Measurements from ENCODE around the gene POLR3H.
"Not testable (repeated sequence)": the region's sequence is repeated elsewhere in the genome, so short reads cannot be mapped to it uniquely, and the experiment has no call there.

The POLR3H gene, protein sequence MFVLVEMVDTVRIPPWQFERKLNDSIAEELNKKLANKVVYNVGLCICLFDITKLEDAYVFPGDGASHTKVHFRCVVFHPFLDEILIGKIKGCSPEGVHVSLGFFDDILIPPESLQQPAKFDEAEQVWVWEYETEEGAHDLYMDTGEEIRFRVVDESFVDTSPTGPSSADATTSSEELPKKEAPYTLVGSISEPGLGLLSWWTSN

DNA sequence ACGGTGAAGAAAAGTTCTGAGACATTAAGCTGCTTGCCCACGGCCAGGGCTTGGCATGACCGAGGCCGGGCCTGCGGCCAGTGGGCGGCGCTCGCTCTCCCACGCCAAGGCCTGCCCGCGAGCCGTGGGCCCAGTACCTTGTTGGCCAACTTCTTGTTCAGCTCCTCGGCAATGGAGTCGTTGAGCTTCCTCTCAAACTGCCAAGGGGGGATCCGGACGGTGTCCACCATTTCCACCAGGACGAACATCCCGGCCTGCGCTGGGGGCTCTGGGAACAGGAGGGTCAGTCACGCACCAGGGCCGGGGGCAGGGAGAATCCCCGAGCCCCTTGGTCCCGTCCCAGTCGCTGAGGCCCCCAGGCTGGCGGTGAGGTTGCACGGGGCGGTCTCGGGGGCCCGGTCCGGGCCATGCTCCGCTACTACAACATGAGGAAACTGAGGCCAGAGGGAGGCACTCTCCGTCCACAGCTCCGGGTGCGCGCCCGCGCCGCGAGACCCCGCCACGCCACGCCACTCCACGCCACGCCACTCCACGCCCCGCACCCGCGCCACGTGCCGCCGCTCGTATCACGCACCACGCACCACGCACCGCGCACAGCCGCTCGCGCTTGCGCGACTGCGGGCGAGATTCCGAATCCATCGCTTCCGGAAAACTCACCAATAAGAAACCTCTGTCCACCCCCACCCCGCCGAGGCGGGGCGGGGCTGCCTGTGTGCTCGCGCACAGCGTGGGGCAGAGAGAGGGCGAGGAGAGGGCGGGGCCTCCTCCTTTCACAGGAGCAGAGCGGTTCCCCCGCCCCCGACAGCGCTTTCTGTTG is at the start of gene POLR3H:
Gene POLR3H, minus strand, starts transcription at position 617 of the 817 bp plus-strand sequence. Its CDS starts 369 bp downstream, at position 248.
- peak; percentile 75 for DNase-seq

DNA sequence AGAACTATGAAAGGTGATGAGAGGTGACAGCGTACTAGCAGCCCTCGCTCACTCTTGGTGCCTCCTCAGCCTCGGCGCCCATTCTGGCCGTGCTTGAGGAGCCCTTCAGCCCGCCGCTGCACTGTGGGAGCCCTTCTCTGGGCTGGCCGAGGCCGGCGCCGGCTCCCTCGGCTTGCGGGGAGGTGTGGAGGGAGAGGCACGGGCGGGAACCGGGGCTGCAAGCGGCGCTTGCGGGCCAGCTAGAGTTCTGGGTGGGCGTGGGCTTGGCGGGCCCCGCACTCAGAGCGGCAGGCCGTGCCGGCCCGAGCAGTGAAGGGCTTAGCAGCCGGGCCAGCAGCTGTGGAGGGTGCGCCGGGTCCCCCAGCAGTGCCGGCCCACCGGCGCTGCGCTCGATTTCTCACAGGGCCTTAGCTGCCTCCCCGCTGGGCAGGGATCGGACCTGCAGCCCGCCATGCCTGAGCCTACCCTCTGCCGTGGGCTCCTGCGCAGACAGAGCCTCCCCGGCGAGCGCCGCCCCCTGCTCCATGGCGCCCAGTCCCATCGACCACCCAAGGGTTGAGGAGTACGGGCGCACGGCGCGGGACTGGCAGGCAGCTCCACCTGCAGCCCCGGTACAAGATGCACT is 49.2 kb upstream of the POLR3H start:
- DNase-seq = not testable (repeated sequence)

DNA sequence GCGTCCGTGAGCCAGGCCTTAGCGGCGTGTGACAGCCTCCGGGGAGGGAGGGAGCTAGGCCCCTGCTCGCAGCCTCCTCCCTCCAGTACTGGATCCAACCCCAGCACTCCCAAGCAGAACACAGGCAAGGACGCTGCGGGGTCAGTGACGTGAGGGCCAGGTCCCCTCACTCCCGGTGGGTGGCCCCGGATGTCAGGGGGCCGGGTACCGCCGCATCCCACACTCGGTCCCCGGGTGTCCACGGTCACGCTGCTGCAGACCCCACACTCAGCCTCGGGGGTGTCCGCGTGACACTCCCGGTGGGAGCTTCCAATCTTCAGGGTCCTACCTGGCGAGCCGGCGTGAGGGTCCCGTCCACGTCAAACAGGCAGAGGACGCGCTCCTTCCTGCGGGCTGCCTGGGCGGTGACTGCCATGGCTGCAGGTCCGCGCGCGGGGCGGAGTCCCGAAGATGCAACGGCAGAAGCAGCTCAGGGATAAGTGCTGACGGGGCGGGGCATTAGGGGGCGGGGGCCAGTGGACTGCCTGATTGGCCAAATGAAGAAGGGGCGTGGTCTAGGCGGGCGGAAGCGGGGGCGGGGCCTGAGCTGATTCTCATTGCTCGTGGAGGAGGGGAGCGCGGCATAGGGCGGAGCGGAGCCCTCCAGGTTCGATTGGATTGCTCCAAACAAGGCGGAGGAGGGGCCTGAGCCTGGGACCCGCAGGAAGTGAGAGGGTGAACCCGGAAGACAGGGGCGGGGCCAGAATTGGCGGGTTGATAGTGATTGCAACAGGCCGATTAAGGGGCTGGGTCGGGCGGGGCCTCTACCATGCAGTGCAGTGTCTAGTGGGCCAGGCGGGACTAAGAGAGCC is 45.3 kb upstream of the POLR3H start, which contains the start of gene PMM1:
Gene PMM1, minus strand, starts transcription at position 450 of the 851 bp plus-strand sequence. Its CDS starts 35 bp downstream, at position 415.
- DNase-seq = peak; percentile 98

DNA sequence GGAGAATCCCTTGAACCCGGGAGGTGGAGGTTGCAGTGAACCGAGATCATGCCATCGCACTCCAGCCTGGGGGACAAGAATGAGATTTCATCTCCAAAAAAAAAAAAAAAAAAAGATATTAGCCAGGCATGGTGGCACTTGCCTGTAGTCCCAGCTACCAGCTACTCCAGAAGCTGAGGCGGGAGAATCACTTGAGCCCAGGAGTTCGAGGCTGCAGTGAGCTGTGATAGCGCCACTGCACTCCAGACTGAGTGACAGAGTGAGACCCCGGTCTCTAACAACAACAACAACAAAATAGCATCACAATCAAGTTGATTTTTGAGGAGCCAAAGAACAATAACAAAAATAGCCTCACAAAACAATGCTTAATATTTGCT is 43.1 kb upstream of the POLR3H start:
- no peak for DNase-seq

DNA sequence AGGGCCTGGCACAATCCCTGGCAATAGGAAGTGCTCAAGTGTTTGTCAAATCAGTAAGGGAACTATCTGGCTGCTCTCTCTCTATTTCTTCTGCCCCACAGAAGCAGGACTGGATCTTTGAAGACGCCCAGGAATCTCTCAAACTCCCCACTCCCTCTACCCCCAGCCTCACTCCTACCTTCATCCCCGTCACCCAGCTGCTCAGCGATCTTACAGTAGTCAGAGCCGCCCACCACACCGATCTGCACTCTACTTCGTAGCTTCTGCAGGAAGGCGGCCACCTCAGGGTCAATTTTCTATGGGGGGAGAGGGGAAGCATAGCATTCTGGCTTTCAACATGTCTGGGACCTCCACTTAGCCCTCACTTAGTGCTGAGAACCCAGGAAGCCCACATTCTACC is 41.6 kb upstream of the POLR3H start:
- no peak for DNase-seq

DNA sequence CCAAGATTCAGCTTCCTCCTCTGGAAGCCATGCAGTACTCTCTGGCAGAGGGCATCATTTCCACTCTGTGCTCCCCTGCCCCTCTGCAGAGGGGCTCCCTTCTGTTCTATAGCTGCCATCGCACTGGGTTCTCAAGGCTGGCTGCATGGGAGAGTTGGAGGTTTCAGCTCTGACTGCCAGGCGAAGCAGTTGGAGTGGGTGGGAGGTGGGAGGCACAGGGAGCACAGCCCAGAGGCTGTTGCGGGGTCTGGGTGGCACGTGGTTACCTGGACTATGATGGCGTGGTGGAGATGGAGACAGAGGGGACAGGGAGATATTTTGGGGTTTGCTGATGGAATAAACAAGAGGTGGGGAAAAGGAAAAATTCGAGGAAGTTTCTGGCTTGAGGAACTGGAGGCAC is 40.6 kb upstream of the POLR3H start:
- DNase-seq = no peak

DNA sequence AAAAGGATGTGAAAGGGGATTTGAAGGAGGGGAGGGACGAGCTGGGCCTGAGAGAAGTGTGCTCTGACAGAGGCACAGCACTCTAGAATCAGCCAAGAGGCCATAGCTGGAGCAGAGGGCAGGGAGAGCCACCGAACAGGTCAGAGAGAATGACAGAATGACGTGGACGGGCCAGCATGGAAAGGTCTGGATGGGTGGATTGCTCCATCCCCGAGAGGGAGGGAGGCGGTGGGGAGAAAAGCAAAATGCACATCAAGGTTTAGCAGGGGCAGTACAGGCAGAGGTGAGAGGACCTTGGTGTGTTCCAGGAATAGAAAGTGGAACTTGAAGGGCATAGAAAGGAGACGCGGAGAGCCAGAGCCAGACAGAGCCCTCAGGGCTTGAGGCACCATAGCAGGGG is 38.4 kb upstream of the POLR3H start:
- no peak for DNase-seq

DNA sequence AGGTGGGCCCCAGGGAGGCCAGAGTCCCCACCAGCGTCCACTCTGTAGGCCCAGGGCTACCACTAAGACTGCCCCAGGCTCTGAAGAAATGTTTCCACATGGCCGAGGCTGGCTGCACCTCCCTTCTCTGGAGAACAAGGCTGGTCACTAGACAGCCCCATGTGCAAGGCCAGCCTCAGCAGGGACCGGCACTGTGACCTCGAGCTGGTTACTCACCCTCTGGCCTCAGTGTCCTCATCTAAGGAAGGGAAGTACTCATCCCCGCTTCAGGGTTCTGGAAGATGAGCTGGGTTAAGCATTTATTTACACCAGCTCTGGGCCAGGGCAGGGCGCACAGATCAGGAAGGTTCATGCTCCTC is 35.7 kb upstream of the POLR3H start:
- no peak for DNase-seq

DNA sequence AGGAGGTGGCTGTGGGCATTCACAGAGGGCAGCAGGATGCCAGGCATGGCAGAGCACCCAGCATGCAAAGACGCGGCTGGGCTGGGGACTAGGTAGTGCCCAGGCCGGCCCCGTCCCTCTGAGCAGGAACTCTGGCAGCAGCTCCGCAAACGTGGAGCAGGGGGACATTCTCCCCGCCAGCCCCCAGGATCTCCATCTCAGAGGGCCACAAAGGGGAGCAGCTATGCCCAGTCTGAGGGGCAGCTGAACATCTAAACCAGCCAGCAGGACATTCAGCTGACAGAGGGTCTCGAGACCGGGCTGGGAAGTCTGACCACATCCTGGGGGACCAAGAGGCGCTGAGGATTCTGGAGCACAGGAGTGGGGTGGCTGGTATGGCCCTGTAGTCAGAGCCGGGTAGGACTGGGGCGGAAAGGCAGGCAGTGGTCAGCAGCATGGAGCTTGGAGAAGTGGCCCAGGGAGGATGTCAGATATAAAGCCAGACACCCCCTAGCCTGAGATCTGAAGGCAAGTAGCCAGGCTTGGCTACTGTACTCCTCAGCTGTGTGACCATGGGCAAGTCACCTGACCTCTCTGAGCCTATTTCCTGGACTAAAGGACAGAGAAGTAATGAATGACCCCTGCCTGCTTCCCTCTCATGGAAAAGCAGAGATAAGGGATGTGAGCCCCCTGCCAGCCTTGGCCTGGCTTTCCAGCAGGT is 35.2 kb upstream of the POLR3H start:
- no peak for DNase-seq

DNA sequence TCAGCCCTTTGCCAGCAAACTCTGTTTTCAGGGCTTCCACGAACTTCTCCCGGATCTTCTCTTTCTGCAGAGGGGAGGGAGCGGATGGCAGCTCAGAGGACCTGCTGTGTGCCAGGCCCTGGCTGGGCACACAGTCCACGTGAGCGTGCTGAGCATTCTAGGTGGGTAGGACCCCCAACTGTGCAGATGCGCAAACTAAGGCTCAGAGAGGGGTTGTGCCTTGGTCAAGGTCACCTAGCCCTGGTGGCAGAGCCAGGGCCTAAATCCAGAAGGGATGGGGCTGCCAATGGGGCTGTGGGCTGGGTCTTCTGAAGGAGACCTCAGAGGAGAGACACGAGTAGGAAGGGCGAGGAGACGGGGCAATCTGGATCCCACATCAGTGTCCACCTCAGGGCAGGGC is 34.5 kb upstream of the POLR3H start:
- no peak for DNase-seq

DNA sequence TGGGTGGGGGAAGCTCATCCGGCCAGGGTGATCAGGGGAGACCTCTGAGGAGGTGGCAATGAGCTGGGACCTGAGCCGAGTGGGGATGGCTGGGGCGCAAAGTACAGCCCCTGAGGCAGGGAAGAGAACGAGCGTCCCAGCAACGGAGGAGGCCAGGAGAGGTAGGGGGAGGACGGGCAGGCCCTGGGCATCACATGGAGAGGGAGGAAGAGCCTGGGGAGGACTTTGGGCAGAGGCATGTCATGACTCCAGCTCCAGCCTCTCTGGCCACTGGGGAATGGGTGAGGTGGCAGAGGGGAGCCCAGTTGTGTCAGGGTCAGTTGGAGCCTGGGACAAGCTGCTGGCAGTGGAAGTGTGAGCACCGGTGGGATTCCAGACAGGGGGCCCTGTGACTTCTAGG is 33.8 kb upstream of the POLR3H start:
- no peak for DNase-seq

DNA sequence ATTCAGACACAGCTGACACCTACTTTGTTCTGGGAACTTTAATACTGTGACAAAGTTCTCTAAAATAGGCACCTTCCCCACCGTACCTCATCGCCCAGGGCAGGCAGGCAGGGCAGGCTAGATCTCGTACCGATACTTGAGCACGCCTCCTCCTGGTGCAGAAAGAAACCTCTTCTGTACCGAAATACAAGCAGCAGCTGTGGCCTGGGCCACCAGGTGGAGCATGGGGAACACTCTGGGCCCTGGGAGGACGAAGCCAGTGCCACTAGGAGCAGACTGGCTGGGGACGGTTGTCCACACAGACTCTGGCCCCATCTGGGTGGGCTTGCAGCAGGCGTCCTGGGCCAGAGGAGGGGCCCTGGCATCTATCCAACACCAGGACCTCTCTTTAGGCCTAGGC is 32.6 kb upstream of the POLR3H start:
- no peak for DNase-seq

DNA sequence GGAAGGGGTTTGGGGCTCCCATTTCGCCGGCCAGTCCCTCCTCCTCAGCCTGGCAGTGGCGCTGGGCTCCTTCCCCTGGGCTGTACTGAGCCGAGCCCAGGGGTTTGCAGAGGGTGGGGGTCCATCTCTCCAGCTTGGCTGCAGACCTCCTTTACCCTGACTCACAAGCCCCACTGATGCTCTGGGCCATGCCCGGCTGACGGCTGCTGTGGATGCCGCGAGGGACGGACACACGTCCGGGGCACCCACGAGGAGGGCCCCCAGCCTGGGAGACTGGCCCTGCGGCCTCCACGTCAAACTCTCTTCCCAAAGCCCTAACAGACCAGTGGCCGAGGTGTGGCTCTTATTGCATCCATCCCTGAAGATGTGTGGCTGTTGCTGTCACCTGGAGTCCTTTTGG is 31.3 kb upstream of the POLR3H start:
- no peak for DNase-seq

DNA sequence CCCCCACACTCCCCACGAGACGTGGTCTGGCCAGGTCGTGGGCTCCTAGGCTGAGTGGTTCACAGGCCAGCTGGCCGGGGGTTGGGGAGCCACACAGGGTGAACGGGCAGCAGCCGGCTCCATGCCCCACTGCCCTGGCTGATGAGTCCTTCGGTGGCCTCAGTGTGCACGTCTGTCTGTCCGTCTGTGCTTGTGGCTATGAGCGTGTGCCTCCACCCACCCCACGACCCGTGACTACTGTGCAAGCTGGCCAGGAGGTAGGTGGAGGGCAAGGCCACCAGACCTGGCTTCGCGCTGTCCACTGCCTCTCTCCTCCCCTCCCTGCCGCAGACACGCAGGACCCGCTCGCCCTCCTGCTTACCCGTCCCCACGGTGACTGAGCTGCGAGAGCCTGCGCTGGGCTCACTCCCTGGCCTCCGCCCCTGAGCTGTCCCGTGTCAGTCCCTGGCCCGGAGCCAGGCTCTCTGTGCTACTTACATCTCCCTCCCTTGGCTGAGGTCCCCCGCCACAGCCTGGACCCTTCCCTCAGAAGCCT is 30.6 kb upstream of the POLR3H start:
- DNase-seq = no peak

DNA sequence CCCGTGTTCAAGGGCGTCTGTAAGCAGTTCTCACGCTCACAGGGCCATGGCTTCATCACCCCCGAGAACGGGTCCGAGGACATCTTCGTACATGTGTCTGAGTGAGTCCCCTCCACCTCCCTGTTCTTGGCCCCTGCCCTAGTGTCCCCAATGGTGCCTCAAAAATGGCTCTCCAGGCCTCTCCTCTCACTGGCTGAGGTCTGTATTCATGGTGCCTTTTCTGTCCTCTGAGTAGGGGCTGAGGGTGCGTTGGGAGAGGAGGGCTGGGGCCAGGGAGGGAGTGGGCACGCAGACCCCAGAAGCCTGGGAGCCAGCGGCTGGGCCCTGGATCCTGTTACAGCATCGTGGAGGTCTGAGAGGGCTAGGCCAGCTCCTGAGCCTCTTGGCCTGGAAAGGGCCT is 29.4 kb upstream of the POLR3H start:
- no peak for DNase-seq

DNA sequence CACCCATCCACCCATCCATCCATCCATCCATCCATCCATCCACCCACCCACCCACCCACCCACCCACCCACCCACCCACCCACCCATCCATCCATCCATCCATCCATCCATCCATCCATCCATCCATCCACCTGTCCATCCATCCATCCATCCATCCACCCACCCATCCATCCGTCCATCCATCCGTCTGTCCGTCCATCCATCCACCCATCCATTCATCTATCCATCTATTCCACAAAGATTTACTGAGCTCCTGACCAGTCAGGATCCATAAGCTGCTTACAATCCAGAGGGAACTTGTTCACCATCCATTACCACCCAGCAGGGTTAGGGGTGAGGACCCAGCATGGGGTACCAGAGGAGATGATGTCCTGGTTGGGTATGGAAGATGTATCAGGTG is 28.0 kb upstream of the POLR3H start:
- not testable (repeated sequence) for DNase-seq

DNA sequence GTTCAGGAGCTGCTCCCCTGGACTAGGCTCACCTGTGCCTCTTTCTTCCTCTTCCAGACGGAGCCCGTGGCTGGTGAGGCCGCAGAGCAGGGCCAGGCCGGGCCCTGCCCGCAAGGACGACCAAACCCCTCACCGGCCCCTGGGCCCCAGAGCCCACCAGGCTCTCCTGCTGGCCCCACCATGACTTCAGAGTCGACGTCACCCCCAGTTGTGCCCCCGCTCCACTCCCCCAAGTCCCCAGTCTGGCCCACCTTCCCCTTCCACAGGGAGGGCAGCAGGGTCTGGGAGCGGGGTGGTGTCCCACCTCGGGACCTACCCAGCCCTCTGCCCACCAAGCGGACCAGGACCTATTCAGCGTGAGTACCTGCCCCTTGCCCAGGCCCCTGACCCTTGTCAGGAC is 27.5 kb upstream of the POLR3H start:
- no peak for DNase-seq

DNA sequence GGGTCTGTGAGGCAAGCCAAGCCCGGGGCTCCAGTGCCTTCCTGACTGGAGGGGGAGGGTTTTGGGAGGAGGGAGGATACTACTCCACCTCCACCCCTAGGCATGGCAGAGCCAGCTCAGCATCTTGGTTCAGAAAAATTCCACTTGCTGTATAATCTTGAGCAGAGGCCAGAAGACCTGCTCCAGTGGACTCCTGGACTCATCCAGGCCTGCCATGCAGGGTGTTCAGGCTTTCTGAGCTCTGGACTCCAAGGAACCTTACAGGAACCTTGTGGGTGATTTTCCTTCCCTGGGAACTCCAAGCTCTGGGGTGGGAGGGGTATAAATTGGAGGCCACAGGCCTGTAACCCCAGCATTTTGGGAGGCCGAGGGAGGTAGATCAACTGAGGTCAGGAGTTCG is 26.0 kb upstream of the POLR3H start:
- no peak for DNase-seq

DNA sequence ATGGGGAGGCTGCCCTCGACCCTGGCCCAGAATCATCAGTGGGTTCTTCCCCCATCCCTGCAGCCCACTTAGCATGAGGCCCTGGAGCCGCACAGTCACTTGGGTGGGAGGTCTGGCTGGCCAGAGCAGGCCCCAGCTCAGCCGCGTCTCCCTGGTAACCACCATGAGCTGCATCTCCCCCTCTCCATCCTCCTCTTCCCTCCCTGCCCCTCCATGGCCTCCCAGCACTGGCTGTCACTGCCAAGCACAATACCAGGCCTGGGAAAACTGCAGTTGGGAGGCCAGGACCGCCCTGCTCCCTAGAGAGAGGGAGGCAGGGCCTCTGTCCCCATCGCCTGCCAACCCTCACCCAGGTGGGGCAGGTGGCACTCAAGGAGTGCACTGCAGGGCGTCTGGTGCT is 24.5 kb upstream of the POLR3H start:
- DNase-seq = no peak

DNA sequence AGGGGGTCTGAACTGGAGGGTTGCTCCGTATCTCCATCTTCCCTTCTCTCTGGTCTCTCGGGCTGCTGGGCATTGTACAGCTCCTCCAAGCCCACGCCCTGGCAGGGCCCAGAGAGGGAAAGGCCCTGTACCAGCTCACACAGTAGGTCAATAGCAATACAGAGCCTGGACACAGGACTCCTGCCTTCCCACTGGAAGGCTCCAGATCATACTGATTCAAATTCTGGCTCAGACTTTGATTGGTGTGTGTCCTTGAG is 23.2 kb upstream of the POLR3H start:
- no peak for DNase-seq

DNA sequence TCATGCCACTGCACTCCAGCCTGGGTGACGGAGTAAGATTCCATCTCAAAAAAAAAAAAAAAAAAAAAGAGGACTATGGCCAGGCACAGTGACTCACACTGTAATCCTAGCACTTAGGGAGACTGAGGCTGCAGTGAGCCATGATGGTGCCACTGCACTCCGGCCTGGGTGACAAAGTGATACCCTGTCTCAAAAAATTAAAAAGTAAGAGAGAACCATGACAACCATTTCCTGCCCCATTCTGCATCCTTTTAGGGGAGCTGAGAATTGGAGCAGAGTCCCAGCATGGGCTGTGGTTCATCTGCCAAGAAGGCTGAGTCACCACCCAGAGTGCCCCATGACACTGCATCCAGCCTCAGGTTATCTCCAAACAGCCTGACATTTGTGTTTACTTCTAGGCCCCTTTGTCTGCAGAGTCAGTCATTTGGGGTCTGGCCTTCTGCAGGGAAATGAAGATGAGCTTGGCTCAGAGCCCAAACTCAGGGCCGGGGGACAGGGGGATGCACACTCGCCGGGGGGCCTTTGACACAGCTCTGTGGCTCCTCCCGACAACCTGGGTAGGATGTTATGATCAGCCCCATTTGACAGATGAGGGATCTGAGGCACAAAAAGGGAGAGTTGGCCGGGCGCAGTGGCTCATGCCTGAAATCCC is 21.3 kb upstream of the POLR3H start:
- DNase-seq = no peak

DNA sequence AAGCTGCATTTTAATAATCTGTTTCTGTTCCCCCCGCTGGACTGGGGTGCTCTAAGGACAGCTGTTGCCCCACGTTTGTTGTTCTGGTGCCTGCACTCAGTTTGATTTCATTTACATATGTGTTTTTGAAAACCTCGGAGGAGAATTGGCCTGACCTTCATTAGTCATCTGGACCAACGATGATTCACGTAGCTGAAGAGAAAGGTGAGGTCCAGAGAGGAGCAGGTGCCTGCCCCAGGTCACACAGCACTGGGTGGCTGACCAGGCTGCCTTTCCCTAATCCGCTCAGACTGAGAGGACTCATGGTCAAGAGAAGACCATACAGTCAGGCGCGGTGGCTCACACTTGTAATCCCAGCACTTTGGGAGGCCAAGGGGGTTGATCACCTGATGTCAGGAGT is 20.3 kb upstream of the POLR3H start:
- DNase-seq = no peak
